Measurements from ENCODE around the gene USP8. TPM values are rescaled to one million over a fixed set of nuclear protein-coding genes. Genes with fewer than 3 reads are reported as not detected.

The USP8 gene
- polyA plus RNA-seq, 1 donor from 2014 or later = 31.8 TPM

GRCh38 chr15:50500352-50500751, 76.1 kb downstream of the USP8 start:
- Histone ChIP-seq H3K4me3 (ENCODE audit: low read length) (no peak overlapping the region), H3K36me3 (ENCODE audit: insufficient read depth, low read length) (peaks cover 5% of the 10 kb centered on the region)

GRCh38 chr15:50501815-50502214, 77.6 kb downstream of the USP8 start:
- H3K4me3 ChIP-seq (ENCODE audit: low read length) = no peak overlapping the region
- H3K36me3 ChIP-seq (ENCODE audit: insufficient read depth, low read length) = peaks cover 5% of the 10 kb centered on the region
- H3K9ac ChIP-seq (ENCODE audit: low read length) = no peak overlapping the region
- TF ChIP-seq EP300 (conservative IDR thresholded peaks at IDR 0.05; ENCODE audit: poor library complexity, severe bottlenecking) (no peak), MXI1 (conservative IDR thresholded peaks at IDR 0.05; ENCODE audit: poor library complexity, severe bottlenecking) (no peak), EZH2 (IDR thresholded peaks at IDR 0.05; ENCODE audit: borderline replicate concordance, insufficient read depth, low read length, poor library complexity, severe bottlenecking) (no peak), CTCF (IDR thresholded peaks at IDR 0.05; ENCODE audit: poor library complexity, severe bottlenecking) (no peak), POLR2AphosphoS5 (IDR thresholded peaks at IDR 0.05) (no peak), RAD21 (conservative IDR thresholded peaks at IDR 0.05) (no peak), REST (IDR thresholded peaks at IDR 0.05; ENCODE audit: borderline replicate concordance) (no peak), SMC3 (conservative IDR thresholded peaks at IDR 0.05; ENCODE audit: poor library complexity) (no peak), TAF1 (IDR thresholded peaks at IDR 0.05; ENCODE audit: low read depth) (no peak)
- H3F3A ChIP-seq (ENCODE audit: insufficient read depth, low read length, poor library complexity, severe bottlenecking) = no peaks in the 10 kb centered on the region
- H3K4me2 ChIP-seq (ENCODE audit: low read length) = no peak overlapping the region
- H3K79me2 ChIP-seq (replicated peaks; ENCODE audit: insufficient read depth, low read length) = no peaks in the 10 kb centered on the region
- no peaks in the 10 kb centered on the region for H4K20me1 ChIP-seq (ENCODE audit: insufficient read depth)
- H3K27me3 ChIP-seq (ENCODE audit: insufficient read depth, low read depth, low read length) = no peaks in the 10 kb centered on the region
- no peak overlapping the region for H3K27ac ChIP-seq (ENCODE audit: low read length)
- H2AFZ ChIP-seq (ENCODE audit: low read depth, low read length) = no peak overlapping the region
- H3K9me2 ChIP-seq (ENCODE audit: insufficient read depth, low read length) = no peaks in the 10 kb centered on the region
- H3K9me3 ChIP-seq (ENCODE audit: low read length) = no peaks in the 10 kb centered on the region

More at GRCh38 chr15:50500352-50500751, 76.1 kb downstream of the USP8 start:
- no peak overlapping the region for H3K9ac ChIP-seq (ENCODE audit: low read length)
- no peak overlapping the region for H2AFZ ChIP-seq (ENCODE audit: low read depth, low read length)
- H4K20me1 ChIP-seq (ENCODE audit: insufficient read depth) = no peaks in the 10 kb centered on the region
- H3K4me2 ChIP-seq (ENCODE audit: low read length) = no peak overlapping the region
- no peaks in the 10 kb centered on the region for H3K27me3 ChIP-seq (ENCODE audit: insufficient read depth, low read depth, low read length)
- TF ChIP-seq TAF1 (IDR thresholded peaks at IDR 0.05; ENCODE audit: low read depth) (no peak), MXI1 (conservative IDR thresholded peaks at IDR 0.05; ENCODE audit: poor library complexity, severe bottlenecking) (no peak), SMC3 (conservative IDR thresholded peaks at IDR 0.05; ENCODE audit: poor library complexity) (no peak), CTCF (IDR thresholded peaks at IDR 0.05; ENCODE audit: poor library complexity, severe bottlenecking) (no peak)
- no peaks in the 10 kb centered on the region for H3K9me3 ChIP-seq (ENCODE audit: low read length)
- no peak overlapping the region for H3K27ac ChIP-seq (ENCODE audit: low read length)
- no peaks in the 10 kb centered on the region for H3K9me2 ChIP-seq (ENCODE audit: insufficient read depth, low read length)
- no peaks in the 10 kb centered on the region for H3F3A ChIP-seq (ENCODE audit: insufficient read depth, low read length, poor library complexity, severe bottlenecking)
- H3K79me2 ChIP-seq (replicated peaks; ENCODE audit: insufficient read depth, low read length) = no peaks in the 10 kb centered on the region
